ENCODE results near the gene NCAPD2.

NCAPD2 gene

GRCh38 chr12:6500466-6500865, 6.6 kb downstream of the NCAPD2 start:
- no peak for DNase-seq

- DNase-seq = no peak
These were observed 13.4 kb downstream of the NCAPD2 start for GRCh38 chr12:6507102-6507998.

GRCh38 chr12:6508087-6508486, 14.2 kb downstream of the NCAPD2 start:
- DNase-seq = no peak

GRCh38 chr12:6520186-6520585, 26.3 kb downstream of the NCAPD2 start:
- no peak for DNase-seq

GRCh38 chr12:6522193-6522592, 28.3 kb downstream of the NCAPD2 start:
- no peak for DNase-seq

GRCh38 chr12:6523708-6524107, 29.8 kb downstream of the NCAPD2 start:
- DNase-seq = no peak

- DNase-seq = no peak
These were observed 30.7 kb downstream of the NCAPD2 start for GRCh38 chr12:6524648-6525047.

GRCh38 chr12:6526201-6526600, 32.3 kb downstream of the NCAPD2 start:
- no peak for DNase-seq

GRCh38 chr12:6526766-6527525, 33.0 kb downstream of the NCAPD2 start:
- no peak for DNase-seq

- no peak for DNase-seq
These were observed 33.8 kb downstream of the NCAPD2 start for GRCh38 chr12:6527711-6528110.

- DNase-seq = no peak
These were observed 34.8 kb downstream of the NCAPD2 start for GRCh38 chr12:6528539-6529235.

GRCh38 chr12:6529291-6529737, 35.4 kb downstream of the NCAPD2 start:
- no peak for DNase-seq

- no peak for DNase-seq
These were observed 36.8 kb downstream of the NCAPD2 start for GRCh38 chr12:6530576-6531260.

GRCh38 chr12:6532051-6532926, 38.4 kb downstream of the NCAPD2 start:
- DNase-seq = peak; percentile 86

- peak; percentile 43 for DNase-seq
These were observed 39.2 kb downstream of the NCAPD2 start for GRCh38 chr12:6532927-6533652.

- DNase-seq = no peak
These were observed 39.7 kb downstream of the NCAPD2 start for GRCh38 chr12:6533653-6533922.

- peak; percentile 91 for DNase-seq
These were observed 40.2 kb downstream of the NCAPD2 start, which contains the start of gene GAPDH for GRCh38 chr12:6533923-6534694. GAPDH (plus strand) TSS chr12:6534517; CDS start chr12:6534833, 316 bp downstream.

GRCh38 chr12:6534695-6534944, 40.7 kb downstream of the NCAPD2 start:
- no peak for DNase-seq

- peak; percentile 88 for DNase-seq
These were observed 41.2 kb downstream of the NCAPD2 start for GRCh38 chr12:6534945-6535696.

GRCh38 chr12:6535697-6535946, 41.7 kb downstream of the NCAPD2 start:
- DNase-seq = no peak

Measured in GF-D8 (cell line).